Endothelial cell of umbilical vein (primary cell): ENCODE measurements around the gene PRKAR1B.

ENCODE experiments used
- EZH2 ChIP-seq: IDR thresholded peaks from 2 replicates; pipeline ENCODE4 v1.6.1; 2012; ENCODE audit warnings: borderline replicate concordance, low read depth, mild to moderate bottlenecking, moderate library complexity, low read length, inconsistent platforms; ENCODE audit not compliant: severe bottlenecking
- FOS ChIP-seq: IDR thresholded peaks from 2 replicates; pipeline ENCODE4 v1.6.1; 2011; ENCODE audit warnings: mild to moderate bottlenecking, low read length, moderate library complexity, borderline replicate concordance; ENCODE audit not compliant: insufficient read depth
- POLR2A ChIP-seq: IDR thresholded peaks from 2 replicates; pipeline ENCODE4 v1.6.1; 2012; ENCODE audit warnings: low read depth, mild to moderate bottlenecking, control low read depth, low read length

- TF ChIP-seq POLR2A (no peak), FOS (no peak), EZH2 (no peak)
Observed at GRCh38 chr7:516216-516605, 210.9 kb downstream of the PRKAR1B start.
